Fibroblast of skin of right quadriceps (primary cell): ENCODE data around the gene KIF23.

ENCODE experiments used
- DNase-seq: peaks from one replicate; pipeline ENCODE4 v3.0.0-alpha.2; 2013

KIF23 gene

GRCh38 chr15:69497076-69497475 lies 82.9 kb downstream of the KIF23 start:
- DNase-seq: no peak

GRCh38 chr15:69497667-69498066 lies 83.5 kb downstream of the KIF23 start:
- DNase-seq: no peak
